Astrocyte of the spinal cord (primary cell): ENCODE data around the gene EXOC4.

ENCODE experiments used
- DNase-seq: peaks from one replicate; pipeline ENCODE4 v3.0.0; 2011; ENCODE audit warnings: low read depth, low spot score
- H3K4me3 ChIP-seq: 2 replicates; pipeline ENCODE4 v1.5.1; 2011; ENCODE audit warnings: low read depth, mild to moderate bottlenecking, low read length, moderate library complexity
- CTCF ChIP-seq: IDR thresholded peaks from 2 replicates; pipeline ENCODE4 v1.5.1; 2012; ENCODE audit warnings: low read depth, mild to moderate bottlenecking, low read length, inconsistent platforms
- in situ Hi-C: cut with HindIII; loops from 2 replicates; pipeline ENCODE4 v1.10.0; 2017; ENCODE audit warnings: low sequenced_read_pairs

Gene EXOC4

GRCh38 chr7:133372337-133372736 is 119.5 kb downstream of the EXOC4 start:
- DNase-seq, result no peak
- H3K4me3 ChIP-seq, result no peak overlapping the region
- in situ Hi-C loops, result no loop called here
- TF ChIP-seq CTCF, result no peak

- in situ Hi-C loops, result no loop called here
- no peak for TF ChIP-seq CTCF
- no peak overlapping the region for H3K4me3 ChIP-seq
- peak; percentile 26 for DNase-seq
Measured at GRCh38 chr7:133376514-133376913, 123.6 kb downstream of the EXOC4 start.

- no peak for TF ChIP-seq CTCF
- in situ Hi-C loops, result no loop called here
- H3K4me3 ChIP-seq, result no peak overlapping the region
- DNase-seq, result no peak
Measured at GRCh38 chr7:133381965-133382364, 129.1 kb downstream of the EXOC4 start.

- in situ Hi-C loops, result no loop called here
- no peak for DNase-seq
- H3K4me3 ChIP-seq, result no peak overlapping the region
- no peak for TF ChIP-seq CTCF
Measured at GRCh38 chr7:133382775-133383559, 130.1 kb downstream of the EXOC4 start.

- in situ Hi-C loops, result no loop called here
- no peak for TF ChIP-seq CTCF
- no peak for DNase-seq
- H3K4me3 ChIP-seq, result no peak overlapping the region
Measured at GRCh38 chr7:133386205-133386604, 133.3 kb downstream of the EXOC4 start.

GRCh38 chr7:133389727-133390126 is 136.8 kb downstream of the EXOC4 start:
- no peak for TF ChIP-seq CTCF
- no peak overlapping the region for H3K4me3 ChIP-seq
- in situ Hi-C loops, result no loop called here
- DNase-seq, result no peak

- no peak for TF ChIP-seq CTCF
- DNase-seq, result no peak
- no peak overlapping the region for H3K4me3 ChIP-seq
- in situ Hi-C loops, result no loop called here
Measured at GRCh38 chr7:133391206-133391605, 138.3 kb downstream of the EXOC4 start.
